ENCODE measurements around the gene ADGRD2. TPM values are rescaled to one million over a fixed set of nuclear protein-coding genes. Genes with fewer than 3 reads are reported as not detected.

The ADGRD2 gene
- total RNA-seq, 2 donors from 2014 or later = not detected

- H3K27ac Mint-ChIP-seq = no peak overlapping the region
- no peaks in the 10 kb centered on the region for H3K36me3 Mint-ChIP-seq (ENCODE audit: low read depth)
- no peaks in the 10 kb centered on the region for H3K9me3 Mint-ChIP-seq
- H3K4me3 Mint-ChIP-seq = no peak overlapping the region
- ATAC-seq (replicated peaks) = no peak
- H3K27me3 Mint-ChIP-seq = peaks cover 22% of the 10 kb centered on the region
- H3K4me1 Mint-ChIP-seq = no peaks in the 10 kb centered on the region
Measured at GRCh38 chr9:124443625-124444024, 6.6 kb upstream of the ADGRD2 start.

- no peak for ATAC-seq (replicated peaks)
- Mint-ChIP-seq H3K4me1 (no peaks in the 10 kb centered on the region), H3K36me3 (ENCODE audit: low read depth) (no peaks in the 10 kb centered on the region), H3K27me3 (peaks cover 22% of the 10 kb centered on the region), H3K27ac (no peak overlapping the region), H3K9me3 (no peaks in the 10 kb centered on the region), H3K4me3 (no peak overlapping the region)
Measured at GRCh38 chr9:124444166-124444565, 6.1 kb upstream of the ADGRD2 start.

GRCh38 chr9:124447297-124447661 is 3.0 kb upstream of the ADGRD2 start:
- no peaks in the 10 kb centered on the region for H3K36me3 Mint-ChIP-seq (ENCODE audit: low read depth)
- no peak for ATAC-seq (replicated peaks)
- H3K4me1 Mint-ChIP-seq = no peaks in the 10 kb centered on the region
- no peak overlapping the region for H3K4me3 Mint-ChIP-seq
- H3K27ac Mint-ChIP-seq = no peak overlapping the region
- H3K27me3 Mint-ChIP-seq = peaks cover 23% of the 10 kb centered on the region
- H3K9me3 Mint-ChIP-seq = no peaks in the 10 kb centered on the region

- Mint-ChIP-seq H3K4me1 (no peaks in the 10 kb centered on the region), H3K27me3 (peaks cover 23% of the 10 kb centered on the region), H3K4me3 (no peak overlapping the region), H3K27ac (no peak overlapping the region), H3K9me3 (no peaks in the 10 kb centered on the region), H3K36me3 (ENCODE audit: low read depth) (no peaks in the 10 kb centered on the region)
- ATAC-seq (replicated peaks) = no peak
Measured at GRCh38 chr9:124448019-124448418, 2.2 kb upstream of the ADGRD2 start.

- Mint-ChIP-seq H3K36me3 (ENCODE audit: low read depth) (no peaks in the 10 kb centered on the region), H3K27ac (no peak overlapping the region), H3K4me1 (no peaks in the 10 kb centered on the region), H3K9me3 (no peaks in the 10 kb centered on the region), H3K4me3 (no peak overlapping the region), H3K27me3 (peaks cover 19% of the 10 kb centered on the region)
- ATAC-seq (replicated peaks) = no peak
Measured at GRCh38 chr9:124449381-124450151, 685 bp upstream of the ADGRD2 start.

- H3K4me1 Mint-ChIP-seq = no peaks in the 10 kb centered on the region
- no peaks in the 10 kb centered on the region for H3K36me3 Mint-ChIP-seq (ENCODE audit: low read depth)
- no peak overlapping the region for H3K4me3 Mint-ChIP-seq
- peaks cover 19% of the 10 kb centered on the region for H3K27me3 Mint-ChIP-seq
- H3K9me3 Mint-ChIP-seq = no peaks in the 10 kb centered on the region
- ATAC-seq (replicated peaks) = no peak
- H3K27ac Mint-ChIP-seq = no peak overlapping the region
Measured at GRCh38 chr9:124450931-124451661, 845 bp downstream of the ADGRD2 start.

GRCh38 chr9:124452326-124452725 is 2.1 kb downstream of the ADGRD2 start:
- Mint-ChIP-seq H3K27me3 (peaks cover 15% of the 10 kb centered on the region), H3K36me3 (ENCODE audit: low read depth) (no peaks in the 10 kb centered on the region)

GRCh38 chr9:124452841-124453585 is 2.8 kb downstream of the ADGRD2 start:
- no peak overlapping the region for H3K27ac Mint-ChIP-seq
- no peaks in the 10 kb centered on the region for H3K9me3 Mint-ChIP-seq
- H3K4me3 Mint-ChIP-seq = no peak overlapping the region
- H3K27me3 Mint-ChIP-seq = peaks cover 14% of the 10 kb centered on the region
- no peaks in the 10 kb centered on the region for H3K36me3 Mint-ChIP-seq (ENCODE audit: low read depth)
- no peaks in the 10 kb centered on the region for H3K4me1 Mint-ChIP-seq
- no peak for ATAC-seq (replicated peaks)

More at GRCh38 chr9:124452326-124452725, 2.1 kb downstream of the ADGRD2 start:
- ATAC-seq (replicated peaks) = no peak
- Mint-ChIP-seq H3K27ac (no peak overlapping the region), H3K4me1 (no peaks in the 10 kb centered on the region), H3K9me3 (no peaks in the 10 kb centered on the region), H3K4me3 (no peak overlapping the region)

GRCh38 chr9:124453586-124454191 is 3.4 kb downstream of the ADGRD2 start:
- no peaks in the 10 kb centered on the region for H3K9me3 Mint-ChIP-seq
- no peaks in the 10 kb centered on the region for H3K36me3 Mint-ChIP-seq (ENCODE audit: low read depth)
- no peak overlapping the region for H3K4me3 Mint-ChIP-seq
- H3K27me3 Mint-ChIP-seq = peaks cover 14% of the 10 kb centered on the region
- no peak for ATAC-seq (replicated peaks)
- no peak overlapping the region for H3K27ac Mint-ChIP-seq
- H3K4me1 Mint-ChIP-seq = no peaks in the 10 kb centered on the region

GRCh38 chr9:124454296-124454695 is 4.0 kb downstream of the ADGRD2 start:
- Mint-ChIP-seq H3K36me3 (ENCODE audit: low read depth) (no peaks in the 10 kb centered on the region), H3K27me3 (peaks cover 14% of the 10 kb centered on the region), H3K4me3 (no peak overlapping the region), H3K27ac (no peak overlapping the region), H3K9me3 (no peaks in the 10 kb centered on the region), H3K4me1 (no peaks in the 10 kb centered on the region)
- no peak for ATAC-seq (replicated peaks)

GRCh38 chr9:124454791-124455443 is 4.7 kb downstream of the ADGRD2 start:
- ATAC-seq (replicated peaks) = no peak
- H3K4me3 Mint-ChIP-seq = no peak overlapping the region
- peaks cover 11% of the 10 kb centered on the region for H3K27me3 Mint-ChIP-seq
- no peak overlapping the region for H3K27ac Mint-ChIP-seq
- H3K9me3 Mint-ChIP-seq = no peaks in the 10 kb centered on the region
- H3K36me3 Mint-ChIP-seq (ENCODE audit: low read depth) = no peaks in the 10 kb centered on the region
- H3K4me1 Mint-ChIP-seq = no peaks in the 10 kb centered on the region

- no peaks in the 10 kb centered on the region for H3K36me3 Mint-ChIP-seq (ENCODE audit: low read depth)
- H3K27ac Mint-ChIP-seq = no peak overlapping the region
Measured at GRCh38 chr9:124455820-124456219, 5.6 kb downstream of the ADGRD2 start.

GRCh38 chr9:124456341-124457078 is 6.3 kb downstream of the ADGRD2 start:
- no peak for ATAC-seq (replicated peaks)
- Mint-ChIP-seq H3K27me3 (peaks cover 5% of the 10 kb centered on the region), H3K27ac (no peak overlapping the region), H3K36me3 (ENCODE audit: low read depth) (no peaks in the 10 kb centered on the region), H3K4me1 (no peaks in the 10 kb centered on the region), H3K4me3 (no peak overlapping the region), H3K9me3 (no peaks in the 10 kb centered on the region)

More at GRCh38 chr9:124455820-124456219, 5.6 kb downstream of the ADGRD2 start:
- Mint-ChIP-seq H3K4me1 (no peaks in the 10 kb centered on the region), H3K9me3 (no peaks in the 10 kb centered on the region), H3K4me3 (no peak overlapping the region), H3K27me3 (peaks cover 10% of the 10 kb centered on the region)
- ATAC-seq (replicated peaks) = no peak

All from activated T-helper 17 cell treated with anti-CD3 and anti-CD28 coated beads, Interleukin-2, amount 50 U/mL, for 72 hours (primary cell).